DMS53 (cell line): ENCODE data around the gene ABCG2.

Source experiments
- DNase-seq: peaks from one replicate; lab custom pipeline; 2025; lab: John Stamatoyannopoulos, UW

ABCG2 gene

GRCh38 chr4:88158489-88159228, at the start of gene ABCG2:
Gene ABCG2 (minus strand): TSS chr4:88158639. CDS start chr4:88139995, 18,644 bp downstream.
- DNase-seq = peak; percentile 57

- no peak for DNase-seq
Observed at GRCh38 chr4:88208156-88208555, 49.7 kb upstream of the ABCG2 start.

GRCh38 chr4:88207171-88207570, 48.7 kb upstream of the ABCG2 start:
- no peak for DNase-seq

- DNase-seq = no peak
Observed at GRCh38 chr4:88204882-88205281, 46.4 kb upstream of the ABCG2 start.

- DNase-seq = no peak
Observed at GRCh38 chr4:88202443-88202842, 44.0 kb upstream of the ABCG2 start.

GRCh38 chr4:88200186-88200585, 41.7 kb upstream of the ABCG2 start:
- DNase-seq = no peak

- no peak for DNase-seq
Observed at GRCh38 chr4:88196523-88197185, 38.2 kb upstream of the ABCG2 start.

- no peak for DNase-seq
Observed at GRCh38 chr4:88196013-88196365, 37.5 kb upstream of the ABCG2 start.

- no peak for DNase-seq
Observed at GRCh38 chr4:88195328-88196012, 37.0 kb upstream of the ABCG2 start.

GRCh38 chr4:88191404-88191803, 33.0 kb upstream of the ABCG2 start:
- DNase-seq = no peak

GRCh38 chr4:88189881-88190585, 31.6 kb upstream of the ABCG2 start:
- no peak for DNase-seq

- no peak for DNase-seq
Observed at GRCh38 chr4:88189418-88189738, 30.9 kb upstream of the ABCG2 start.

- no peak for DNase-seq
Observed at GRCh38 chr4:88188738-88189417, 30.4 kb upstream of the ABCG2 start.

GRCh38 chr4:88187766-88188165, 29.3 kb upstream of the ABCG2 start:
- DNase-seq = no peak

GRCh38 chr4:88185906-88186305, 27.5 kb upstream of the ABCG2 start:
- DNase-seq = no peak

- DNase-seq = no peak
Observed at GRCh38 chr4:88179261-88179660, 20.8 kb upstream of the ABCG2 start.

- DNase-seq = peak; percentile 4
Observed at GRCh38 chr4:88178626-88179231, 20.3 kb upstream of the ABCG2 start.

- DNase-seq = peak; percentile 44
Observed at GRCh38 chr4:88177983-88178625, 19.7 kb upstream of the ABCG2 start.

GRCh38 chr4:88172987-88173386, 14.5 kb upstream of the ABCG2 start:
- no peak for DNase-seq

- DNase-seq = no peak
Observed at GRCh38 chr4:88171206-88171605, 12.8 kb upstream of the ABCG2 start.

- DNase-seq = no peak
Observed at GRCh38 chr4:88169298-88169697, 10.9 kb upstream of the ABCG2 start.
